Activated naive CD4-positive, alpha-beta T cell treated with anti-CD3 and anti-CD28 coated beads, Interleukin-2, amount 10 ng/mL, durations not matched to agents 7 days and 5 days (primary cell): ENCODE results near the gene MT1M.
"Not testable (repeated sequence)": the region's sequence is repeated elsewhere in the genome, so short reads cannot be mapped to it uniquely, and the experiment has no call there.

Experiments
- CTCF ChIA-PET: fragments of 350-600 bp; sonication (Branson Sonifier 250); formaldehyde crosslinking; loops from one replicate; lab custom pipeline; 2021; ENCODE audit warnings: antibody characterized with exemption; lab: Charles Lee
- DNase-seq: peaks from one replicate; pipeline ENCODE4 v3.0.0-alpha.2; 2020
- H3K27ac Mint-ChIP-seq: one replicate; pipeline ENCODE4 v1.8.0; 2021; ENCODE audit warnings: mild to moderate bottlenecking, moderate library complexity, mixed read lengths
- H3K27me3 Mint-ChIP-seq: one replicate; pipeline ENCODE4 v1.8.0; 2021; ENCODE audit warnings: mild to moderate bottlenecking, mixed read lengths
- H3K36me3 Mint-ChIP-seq: one replicate; pipeline ENCODE4 v1.8.0; 2021; ENCODE audit warnings: mixed read lengths
- H3K4me1 Mint-ChIP-seq: one replicate; pipeline ENCODE4 v1.8.0; 2021; ENCODE audit warnings: mixed read lengths
- H3K4me3 Mint-ChIP-seq: one replicate; pipeline ENCODE4 v1.8.0; 2021; ENCODE audit warnings: mild to moderate bottlenecking, moderate library complexity, mixed read lengths
- H3K9me3 Mint-ChIP-seq: one replicate; pipeline ENCODE4 v1.8.0; 2021; ENCODE audit warnings: mixed read lengths

The MT1M gene

GRCh38 chr16:56632156-56632847 is at the start of gene MT1M:
MT1M (plus strand) TSS chr16:56632659; CDS start chr16:56632732, 73 bp downstream.
- peaks cover 32% of the 10 kb centered on the region for H3K4me1 Mint-ChIP-seq
- DNase-seq = no peak
- peaks cover 93% of the 10 kb centered on the region for H3K27me3 Mint-ChIP-seq
- H3K4me3 Mint-ChIP-seq = peak within 1 kb of the TSS; percentile 39
- no peak within 1 kb of the TSS for H3K27ac Mint-ChIP-seq
- no peaks in the 10 kb centered on the region for H3K9me3 Mint-ChIP-seq
- H3K36me3 Mint-ChIP-seq = no peaks in the 10 kb centered on the region
- CTCF ChIA-PET = no interaction called here

- not testable (repeated sequence) for DNase-seq, H3K9me3 Mint-ChIP-seq, H3K4me1 Mint-ChIP-seq, H3K36me3 Mint-ChIP-seq, H3K27ac Mint-ChIP-seq, H3K4me3 Mint-ChIP-seq
- peaks cover 66% of the 10 kb centered on the region for H3K27me3 Mint-ChIP-seq
- CTCF ChIA-PET = interaction anchor here (1.0 to 2.9 kb wide), 4 partner anchors 9 to 120 kb away, joined by 3 to 26 read pairs (median 3); no protein-coding TSS in a partner anchor
These were observed 49.5 kb upstream of the MT1M start for GRCh38 chr16:56582911-56583310.

GRCh38 chr16:56583351-56584168 is 48.9 kb upstream of the MT1M start:
- Mint-ChIP-seq H3K27me3 (peaks cover 73% of the 10 kb centered on the region), H3K9me3 (no peaks in the 10 kb centered on the region), H3K4me1 (no peaks in the 10 kb centered on the region), H3K36me3 (no peaks in the 10 kb centered on the region), H3K27ac (no peak overlapping the region), H3K4me3 (no peak overlapping the region)
- CTCF ChIA-PET = interaction anchor here (1.2 to 2.9 kb wide), 3 partner anchors 9 to 119 kb away, joined by 3 to 26 read pairs (median 3); no protein-coding TSS in a partner anchor
- DNase-seq = no peak

DNA sequence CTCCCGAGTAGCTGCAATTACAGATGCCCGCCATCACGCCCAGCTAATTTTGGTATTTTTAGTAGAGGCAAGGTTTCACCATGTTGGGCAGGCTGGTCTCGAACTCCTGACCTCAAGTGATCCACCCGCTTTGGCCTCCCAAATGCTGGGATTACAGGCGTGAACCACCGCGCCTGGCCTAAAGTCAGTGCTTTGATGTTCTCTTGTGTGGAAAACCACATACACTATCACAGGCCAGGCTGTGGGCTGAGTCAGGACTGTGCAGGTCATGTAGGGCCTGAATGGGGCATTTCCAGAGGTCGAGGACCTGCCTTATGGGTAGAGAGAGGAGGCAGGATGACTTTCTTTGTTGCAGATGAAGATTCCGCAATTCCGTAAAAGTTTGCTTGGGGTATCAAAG is 48.2 kb upstream of the MT1M start:
- Mint-ChIP-seq H3K4me1 (peaks cover 4% of the 10 kb centered on the region), H3K36me3 (no peaks in the 10 kb centered on the region), H3K9me3 (no peaks in the 10 kb centered on the region), H3K4me3 (no peak overlapping the region), H3K27me3 (peaks cover 80% of the 10 kb centered on the region), H3K27ac (no peak overlapping the region)
- CTCF ChIA-PET = no interaction called here
- DNase-seq = no peak

- Mint-ChIP-seq H3K9me3 (no peaks in the 10 kb centered on the region), H3K27me3 (peaks cover 81% of the 10 kb centered on the region), H3K27ac (no peak overlapping the region), H3K4me1 (peaks cover 15% of the 10 kb centered on the region), H3K4me3 (peak overlapping the region; percentile 78), H3K36me3 (no peaks in the 10 kb centered on the region)
- DNase-seq = no peak
- CTCF ChIA-PET = no interaction called here
These were observed 43.7 kb upstream of the MT1M start for GRCh38 chr16:56588781-56589140.

- DNase-seq = peak; percentile 47
- peaks cover 78% of the 10 kb centered on the region for H3K27me3 Mint-ChIP-seq
These were observed 43.1 kb upstream of the MT1M start, which contains the start of gene MT3 for GRCh38 chr16:56589141-56590039. MT3 (plus strand) TSS chr16:56589528; CDS start chr16:56589591, 63 bp downstream.

GRCh38 chr16:56591377-56592060 is 40.9 kb upstream of the MT1M start:
- no peak overlapping the region for H3K4me3 Mint-ChIP-seq
- no peak overlapping the region for H3K27ac Mint-ChIP-seq
- H3K9me3 Mint-ChIP-seq = no peaks in the 10 kb centered on the region
- DNase-seq = no peak
- CTCF ChIA-PET = interaction anchor here (1.1 to 1.8 kb wide), 6 partner anchors 9 to 111 kb away, joined by 3 to 11 read pairs (median 5); no protein-coding TSS in a partner anchor
- peaks cover 15% of the 10 kb centered on the region for H3K4me1 Mint-ChIP-seq
- no peaks in the 10 kb centered on the region for H3K36me3 Mint-ChIP-seq
- H3K27me3 Mint-ChIP-seq = peaks cover 73% of the 10 kb centered on the region

More at GRCh38 chr16:56589141-56590039, 43.1 kb upstream of the MT1M start, which contains the start of gene MT3:
- peaks cover 15% of the 10 kb centered on the region for H3K4me1 Mint-ChIP-seq
- H3K4me3 Mint-ChIP-seq = peak within 1 kb of the TSS; percentile 78
- no peak within 1 kb of the TSS for H3K27ac Mint-ChIP-seq
- CTCF ChIA-PET = no interaction called here
- no peaks in the 10 kb centered on the region for H3K36me3 Mint-ChIP-seq
- no peaks in the 10 kb centered on the region for H3K9me3 Mint-ChIP-seq

DNA sequence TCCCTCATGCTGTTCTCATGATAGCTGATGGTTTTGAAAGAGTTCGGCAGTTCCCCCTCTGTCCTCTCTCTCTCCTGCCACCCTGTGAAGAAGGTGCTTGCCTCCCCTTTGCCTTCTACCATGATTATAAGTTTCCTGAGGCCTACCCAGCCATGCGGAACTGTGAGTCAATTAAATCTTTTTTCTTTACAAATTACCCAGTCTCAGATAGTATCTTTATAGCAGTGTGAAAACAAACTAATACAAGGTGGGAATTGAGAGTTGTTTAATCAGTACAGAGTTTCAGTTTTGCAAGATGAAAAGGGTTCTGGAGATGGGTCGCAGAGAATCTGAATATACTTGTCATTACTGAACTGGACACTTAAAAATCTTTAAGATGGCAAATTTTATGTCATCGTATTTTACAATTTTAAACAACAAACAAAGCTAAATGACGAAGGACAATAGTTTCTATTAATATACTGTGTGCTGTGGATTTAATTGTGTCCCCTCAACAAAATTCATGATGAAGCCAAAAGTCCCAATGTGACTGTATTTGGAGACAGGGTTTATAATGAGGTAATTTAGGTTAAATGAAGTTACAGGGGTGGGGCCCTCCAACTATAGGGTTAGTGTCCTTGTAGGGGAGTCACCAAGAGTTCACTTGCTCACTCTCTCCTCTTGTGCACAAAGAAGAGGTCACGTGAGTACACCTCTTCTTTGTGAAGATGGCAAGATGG is 38.7 kb upstream of the MT1M start:
- Mint-ChIP-seq H3K9me3 (no peaks in the 10 kb centered on the region), H3K36me3 (no peaks in the 10 kb centered on the region), H3K4me1 (peaks cover 18% of the 10 kb centered on the region), H3K27ac (no peak overlapping the region), H3K27me3 (peaks cover 60% of the 10 kb centered on the region), H3K4me3 (no peak overlapping the region)
- CTCF ChIA-PET = interaction anchor here (0.9 kb wide), 1 partner anchor 109 kb away, joined by 4 read pairs; no protein-coding TSS in a partner anchor
- no peak for DNase-seq

GRCh38 chr16:56594292-56594619 is 38.2 kb upstream of the MT1M start:
- no peak overlapping the region for H3K4me3 Mint-ChIP-seq
- CTCF ChIA-PET = interaction anchor here (0.9 kb wide), 1 partner anchor 108 kb away, joined by 4 read pairs; no protein-coding TSS in a partner anchor
- no peak for DNase-seq
- H3K9me3 Mint-ChIP-seq = no peaks in the 10 kb centered on the region
- H3K27ac Mint-ChIP-seq = no peak overlapping the region
- peaks cover 55% of the 10 kb centered on the region for H3K27me3 Mint-ChIP-seq
- no peaks in the 10 kb centered on the region for H3K36me3 Mint-ChIP-seq
- H3K4me1 Mint-ChIP-seq = peaks cover 15% of the 10 kb centered on the region

GRCh38 chr16:56600398-56600999 is 32.0 kb upstream of the MT1M start:
- Mint-ChIP-seq H3K27ac (no peak overlapping the region), H3K27me3 (peaks cover 54% of the 10 kb centered on the region)

GRCh38 chr16:56601325-56601724 is 31.1 kb upstream of the MT1M start:
- CTCF ChIA-PET = interaction anchor here (0.9 to 2.2 kb wide), 11 partner anchors 10 to 179 kb away, joined by 3 to 20 read pairs (median 4); partner anchors contain the start of genes MT1A, MT1G and MT4
- no peak overlapping the region for H3K27ac Mint-ChIP-seq
- peaks cover 8% of the 10 kb centered on the region for H3K4me1 Mint-ChIP-seq
- DNase-seq = no peak
- H3K36me3 Mint-ChIP-seq = no peaks in the 10 kb centered on the region
- H3K4me3 Mint-ChIP-seq = no peak overlapping the region
- peaks cover 47% of the 10 kb centered on the region for H3K27me3 Mint-ChIP-seq
- no peaks in the 10 kb centered on the region for H3K9me3 Mint-ChIP-seq

More at GRCh38 chr16:56600398-56600999, 32.0 kb upstream of the MT1M start:
- CTCF ChIA-PET = interaction anchor here (0.6 to 2.2 kb wide), 19 partner anchors 9 to 180 kb away, joined by 3 to 20 read pairs (median 4); partner anchors contain the start of genes MT1A, MT1G and MT4
- Mint-ChIP-seq H3K4me3 (no peak overlapping the region), H3K4me1 (peaks cover 8% of the 10 kb centered on the region), H3K36me3 (no peaks in the 10 kb centered on the region), H3K9me3 (no peaks in the 10 kb centered on the region)
- DNase-seq = peak; percentile 55

GRCh38 chr16:56603589-56603988 is 28.9 kb upstream of the MT1M start:
- Mint-ChIP-seq H3K4me3 (no peak overlapping the region), H3K27me3 (peaks cover 36% of the 10 kb centered on the region), H3K9me3 (no peaks in the 10 kb centered on the region), H3K4me1 (peaks cover 22% of the 10 kb centered on the region), H3K27ac (no peak overlapping the region), H3K36me3 (no peaks in the 10 kb centered on the region)
- DNase-seq = peak; percentile 52
- CTCF ChIA-PET = interaction anchor here (0.6 to 5.3 kb wide), 9 partner anchors 10 to 232 kb away, joined by 3 to 34 read pairs (median 5); partner anchors contain the start of gene MT1X
